H7 (cell line): ENCODE measurements around the gene RAD51B. TPM values are rescaled to one million over a fixed set of nuclear protein-coding genes. Genes with fewer than 3 reads are reported as not detected.
"Not testable (repeated sequence)": the region's sequence is repeated elsewhere in the genome, so short reads cannot be mapped to it uniquely, and the experiment has no call there.

Source experiments
- DNase-seq: peaks from one replicate; pipeline ENCODE4 v3.0.0; 2012
- H3K27me3 ChIP-seq: 2 replicates; pipeline ENCODE4 v1.6.0; 2011; ENCODE audit warnings: mild to moderate bottlenecking, low read length; ENCODE audit not compliant: control insufficient read depth, insufficient read depth
- H3K36me3 ChIP-seq: replicated peaks from 2 replicates; pipeline ENCODE4 v1.5.1; 2011; ENCODE audit warnings: low read length; ENCODE audit not compliant: control insufficient read depth, insufficient read depth
- H3K4me3 ChIP-seq: 2 replicates; pipeline ENCODE4 v1.5.1; 2011; ENCODE audit warnings: low read depth, mild to moderate bottlenecking, control low read depth, low read length, moderate library complexity; ENCODE audit not compliant: insufficient read depth
- total RNA-seq: library from RNA; depleted of rRNA; stranded (reverse); fragments of >200 nt; shearing (Covaris generic); gene quantifications from 2 replicates; pipeline ENCODE4 v1.2.3, GENCODE V29; 2014

The RAD51B gene
- total RNA-seq, 1 experiment from 2014 or later = 9.6 TPM

DNA sequence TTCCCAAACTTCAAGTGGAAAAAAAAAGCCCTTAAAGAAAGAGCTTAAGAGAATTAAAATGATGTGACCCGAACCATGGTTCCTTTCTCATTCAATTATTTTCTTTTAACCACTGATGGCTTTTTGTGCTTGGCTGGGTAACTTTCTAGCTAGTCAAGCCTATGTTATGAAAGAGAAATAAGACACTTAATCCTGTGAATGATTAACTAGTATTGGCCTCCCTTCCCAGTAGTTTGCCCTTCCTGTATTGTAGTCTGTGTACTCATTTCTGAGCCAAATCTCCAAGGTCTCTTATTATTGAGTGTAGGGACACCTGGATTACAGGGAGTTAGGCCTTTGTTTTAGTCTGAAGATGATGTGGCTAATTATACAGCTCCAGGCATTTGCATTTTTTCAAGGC lies 353.0 kb downstream of the RAD51B start:
- Histone ChIP-seq H3K36me3 (no peaks in the 10 kb centered on the region), H3K27me3 (no peaks in the 10 kb centered on the region), H3K4me3 (no peak overlapping the region)
- no peak for DNase-seq

DNA sequence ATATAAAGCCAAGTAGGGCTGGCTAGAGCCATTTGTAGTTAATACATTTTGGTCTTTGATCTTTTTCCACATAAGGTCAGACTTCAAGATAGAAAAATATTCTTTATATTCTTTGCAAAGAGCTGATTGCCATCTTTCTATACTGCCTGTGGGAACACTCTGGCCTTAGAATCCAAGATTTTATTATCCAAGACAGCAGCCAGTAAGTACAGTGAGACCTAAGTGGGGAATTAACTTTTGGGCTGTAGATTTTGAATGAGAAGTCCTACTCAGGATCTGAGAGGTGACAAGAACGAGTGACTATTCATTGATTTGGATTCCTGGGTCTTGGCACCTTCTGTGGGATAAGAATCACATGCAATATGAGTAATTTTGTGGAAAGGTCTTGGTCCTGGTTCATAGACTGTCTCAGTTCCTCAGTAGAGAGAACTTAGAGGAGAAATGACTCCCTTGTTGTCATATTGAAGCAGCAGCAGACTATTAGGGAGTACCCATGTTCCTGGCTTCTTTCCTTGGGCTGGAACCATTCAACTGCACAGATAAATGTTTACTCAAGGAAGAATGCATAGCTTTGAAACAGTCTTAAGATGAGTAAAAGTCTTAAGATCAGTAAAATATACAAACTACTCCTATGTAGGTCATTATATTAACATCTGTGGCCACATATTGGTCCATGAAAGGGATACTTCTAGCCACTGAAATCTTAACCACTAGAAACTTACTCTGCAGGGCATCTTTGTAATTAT lies 353.8 kb downstream of the RAD51B start:
- no peak for DNase-seq
- no peak overlapping the region for H3K4me3 ChIP-seq
- H3K36me3 ChIP-seq = no peaks in the 10 kb centered on the region
- H3K27me3 ChIP-seq = no peaks in the 10 kb centered on the region

DNA sequence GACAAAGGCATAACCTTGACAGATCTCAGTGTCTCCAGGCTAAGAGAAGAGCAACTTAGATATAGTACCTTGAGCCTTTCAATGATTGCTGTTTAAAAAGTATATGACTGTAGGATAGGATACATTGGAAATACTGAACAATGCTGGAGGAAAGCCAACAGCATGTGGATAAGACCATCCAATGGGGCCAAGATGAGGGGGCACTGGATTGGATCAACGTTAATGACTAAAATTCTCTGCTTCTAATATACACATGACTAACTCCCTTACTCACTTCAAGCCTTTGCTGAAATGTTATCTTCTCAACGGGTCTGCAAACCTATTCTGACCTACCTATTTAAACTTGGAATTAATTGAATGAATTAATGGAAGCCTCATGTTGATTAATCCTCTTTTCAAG lies 354.9 kb downstream of the RAD51B start:
- Histone ChIP-seq H3K4me3 (no peak overlapping the region), H3K27me3 (no peaks in the 10 kb centered on the region), H3K36me3 (no peaks in the 10 kb centered on the region)
- no peak for DNase-seq

DNA sequence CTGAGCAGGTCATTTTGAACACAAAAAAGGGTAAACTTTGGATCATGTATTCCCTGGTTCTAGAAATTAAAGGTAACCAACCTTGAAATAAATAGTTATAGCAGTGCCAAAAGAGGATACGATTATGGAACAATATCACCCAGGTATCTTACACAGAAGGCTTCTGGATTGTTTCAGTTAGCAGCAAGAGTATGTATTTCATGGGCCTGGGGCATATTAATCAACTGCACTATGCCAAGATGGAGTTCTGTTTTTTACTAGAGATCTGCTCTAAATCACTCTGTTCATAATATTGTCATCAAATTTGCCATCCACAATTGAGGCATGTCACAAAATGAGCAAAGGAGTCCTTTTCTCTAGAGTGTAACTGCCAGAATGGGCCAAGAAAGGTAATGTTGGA lies 357.1 kb downstream of the RAD51B start:
- H3K4me3 ChIP-seq = no peak overlapping the region
- no peaks in the 10 kb centered on the region for H3K36me3 ChIP-seq
- no peaks in the 10 kb centered on the region for H3K27me3 ChIP-seq
- DNase-seq = no peak

DNA sequence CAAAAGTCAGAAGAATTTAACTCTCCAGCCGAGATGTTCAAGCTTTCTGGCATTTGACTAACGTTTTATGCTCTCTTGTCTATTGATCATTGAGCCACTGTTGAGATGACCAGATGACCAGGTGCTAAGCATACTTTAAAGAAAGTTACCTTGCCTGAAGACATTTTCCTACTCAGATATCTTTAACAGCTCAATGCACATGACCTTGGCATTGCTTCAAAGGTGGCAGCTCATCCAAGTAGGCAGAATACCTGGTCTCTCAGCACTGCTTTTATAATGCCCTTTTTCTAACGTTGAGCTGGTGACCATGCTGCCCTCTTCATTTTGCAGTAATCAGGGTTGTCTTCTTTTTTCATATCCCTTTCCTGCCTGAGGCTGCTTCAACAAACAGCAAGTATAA lies 358.1 kb downstream of the RAD51B start:
- H3K27me3 ChIP-seq = no peaks in the 10 kb centered on the region
- no peak for DNase-seq
- H3K4me3 ChIP-seq = no peak overlapping the region

DNA sequence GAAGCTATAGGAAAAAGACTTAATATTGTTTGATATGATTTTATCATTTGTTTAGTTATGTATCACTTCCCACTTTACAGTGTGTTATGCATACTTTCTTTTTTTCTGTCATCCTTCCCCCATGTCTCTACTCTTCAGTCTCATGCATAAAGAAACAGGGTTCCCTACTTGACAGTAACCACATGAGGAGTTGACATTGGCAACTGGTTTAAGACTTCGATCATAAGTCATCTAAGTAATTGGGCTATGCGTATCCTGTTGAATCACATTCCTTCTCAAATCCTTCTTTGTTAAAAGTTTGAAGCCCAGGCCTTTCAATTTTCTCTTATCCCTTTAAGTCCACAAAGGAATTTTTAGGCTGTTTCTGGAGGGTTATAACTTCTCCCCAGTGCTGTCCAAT lies 358.7 kb downstream of the RAD51B start:
- no peaks in the 10 kb centered on the region for H3K36me3 ChIP-seq
- no peak overlapping the region for H3K4me3 ChIP-seq
- no peak for DNase-seq
- no peaks in the 10 kb centered on the region for H3K27me3 ChIP-seq

More for the DNA sequence above, 358.1 kb downstream of the RAD51B start:
- no peaks in the 10 kb centered on the region for H3K36me3 ChIP-seq

DNA sequence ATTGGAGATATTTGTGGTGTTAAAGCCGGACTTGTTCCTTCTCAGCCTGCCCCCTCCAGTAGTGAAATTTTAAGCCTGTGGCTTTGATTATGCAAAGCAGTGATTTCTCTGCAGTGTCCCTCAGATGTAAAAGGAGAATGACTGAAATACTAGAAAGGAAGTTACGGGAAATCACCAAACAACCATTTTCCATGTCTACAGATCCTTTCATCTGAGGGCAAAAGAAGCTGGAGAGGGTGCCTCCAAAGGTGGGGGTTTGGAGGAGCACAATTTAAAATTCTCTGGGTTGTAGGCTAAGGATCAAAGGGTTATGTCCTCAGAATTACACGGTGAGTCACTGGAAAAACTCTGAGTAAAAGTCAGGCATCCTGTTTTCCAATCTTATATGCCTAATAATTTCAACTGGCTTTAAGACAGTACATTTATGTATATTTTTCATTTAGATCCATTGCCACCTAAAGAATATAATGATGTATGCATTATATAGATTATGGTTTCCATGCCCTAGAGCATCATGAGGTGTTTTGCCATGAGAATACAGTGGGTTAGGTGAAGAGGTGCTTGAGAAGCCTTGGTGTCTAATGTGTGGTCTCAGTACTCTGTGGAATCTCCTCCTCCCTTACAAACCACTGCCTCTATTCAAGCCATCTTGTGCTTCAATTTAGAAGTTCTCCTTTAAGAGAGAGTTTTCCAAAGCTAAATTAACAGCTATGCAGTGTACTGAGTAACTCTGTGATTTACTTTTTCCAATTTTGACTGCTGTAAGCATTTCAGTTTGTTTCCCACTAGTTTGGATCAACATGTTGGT lies 362.1 kb downstream of the RAD51B start:
- H3K4me3 ChIP-seq = no peak overlapping the region
- DNase-seq = no peak
- no peaks in the 10 kb centered on the region for H3K36me3 ChIP-seq
- no peaks in the 10 kb centered on the region for H3K27me3 ChIP-seq

DNA sequence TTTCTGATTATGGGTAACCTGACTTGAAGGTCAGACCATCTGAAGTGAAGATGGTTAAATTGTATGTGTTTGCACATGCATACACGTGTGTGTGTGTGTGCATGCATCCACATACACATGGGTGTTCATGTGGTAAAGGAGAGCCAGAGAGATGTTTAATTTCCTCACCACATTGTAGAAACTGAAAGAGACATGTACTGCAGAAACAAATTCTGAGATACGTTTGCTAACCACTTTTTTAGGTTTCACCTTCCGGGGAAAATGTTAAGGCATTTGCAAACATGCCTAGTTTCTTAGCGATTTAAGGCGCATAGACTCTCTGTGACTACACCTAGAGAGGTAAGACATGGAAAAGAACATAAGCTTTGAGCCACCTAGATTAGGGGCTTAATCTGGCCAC lies 362.9 kb downstream of the RAD51B start:
- no peak overlapping the region for H3K4me3 ChIP-seq
- no peak for DNase-seq
- H3K27me3 ChIP-seq = no peaks in the 10 kb centered on the region
- no peaks in the 10 kb centered on the region for H3K36me3 ChIP-seq

DNA sequence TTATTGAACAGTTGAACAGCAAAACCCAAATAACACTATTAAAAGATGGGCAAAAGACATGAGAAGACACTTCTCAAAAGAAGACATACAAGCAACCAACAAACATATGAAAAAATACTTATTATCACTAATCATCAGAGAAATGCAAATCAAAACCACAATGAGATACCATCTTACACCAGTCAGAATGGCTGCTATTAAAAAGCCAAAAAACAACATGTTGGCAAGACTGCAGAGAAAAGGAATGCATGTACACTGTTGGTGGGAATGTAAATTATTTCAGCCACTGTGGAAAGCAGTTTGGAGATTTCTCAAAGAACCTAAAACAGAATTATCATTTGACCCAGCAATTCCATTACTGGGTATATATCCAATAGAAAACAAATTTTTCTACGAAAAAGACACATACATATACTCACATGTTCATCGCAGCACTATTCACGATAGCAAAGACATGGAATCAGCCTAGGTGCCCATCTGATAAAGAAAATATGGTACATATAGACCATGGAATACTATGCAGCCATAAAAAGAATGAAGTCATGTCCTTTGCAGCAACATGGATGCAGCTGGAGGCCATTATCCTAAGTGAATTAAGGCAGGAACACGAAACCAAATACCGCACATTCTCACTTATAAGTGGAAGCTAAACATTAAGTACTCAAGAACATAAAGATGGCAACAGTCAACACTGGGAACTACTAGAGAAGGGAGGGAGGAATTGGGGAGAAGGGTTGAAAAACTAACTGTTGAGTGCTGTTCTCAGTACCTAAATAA lies 367.1 kb downstream of the RAD51B start:
- not testable (repeated sequence) for H3K4me3 ChIP-seq, DNase-seq, H3K27me3 ChIP-seq, H3K36me3 ChIP-seq

DNA sequence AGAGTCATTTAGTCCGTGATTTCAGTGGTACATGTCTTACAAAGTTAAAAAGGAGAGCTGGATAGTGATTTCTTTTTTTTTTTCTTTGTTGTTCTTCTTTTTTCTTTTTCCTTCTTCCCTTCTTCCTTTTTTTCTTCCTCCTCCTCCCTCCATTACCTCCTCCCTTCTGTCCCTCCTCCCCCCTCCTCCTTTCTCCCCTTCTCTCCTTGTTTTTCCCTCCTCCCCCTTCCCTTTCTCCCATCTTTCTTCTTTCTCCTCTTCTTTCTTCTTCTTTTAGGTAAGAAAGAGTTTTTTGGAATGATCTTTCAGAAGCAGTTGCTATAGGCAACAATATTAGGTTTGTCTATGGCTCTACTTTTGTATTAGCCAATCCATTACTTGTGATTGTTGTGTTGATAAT lies 368.6 kb downstream of the RAD51B start:
- Histone ChIP-seq H3K4me3 (no peak overlapping the region), H3K36me3 (no peaks in the 10 kb centered on the region), H3K27me3 (no peaks in the 10 kb centered on the region)
- DNase-seq = no peak

DNA sequence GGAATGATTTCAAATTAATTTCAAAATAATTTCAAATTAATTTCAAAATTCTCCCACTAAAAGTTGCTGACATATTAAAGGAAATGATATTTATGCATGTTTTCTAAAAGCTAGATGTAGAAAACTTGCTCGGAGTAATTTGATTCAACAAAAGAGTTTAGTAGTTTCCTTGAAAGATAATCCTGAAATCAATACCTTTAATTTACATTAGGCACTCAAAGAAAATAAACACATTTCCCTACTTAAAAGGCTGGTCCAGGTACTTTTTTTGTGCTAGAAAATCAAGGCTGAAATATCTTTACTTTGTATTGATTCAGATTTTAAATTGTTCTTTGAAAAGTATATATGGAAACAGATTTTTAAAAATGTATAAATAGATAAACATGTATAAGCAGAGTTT lies 370.5 kb downstream of the RAD51B start:
- DNase-seq = no peak
- H3K36me3 ChIP-seq = no peaks in the 10 kb centered on the region
- no peak overlapping the region for H3K4me3 ChIP-seq
- no peaks in the 10 kb centered on the region for H3K27me3 ChIP-seq

DNA sequence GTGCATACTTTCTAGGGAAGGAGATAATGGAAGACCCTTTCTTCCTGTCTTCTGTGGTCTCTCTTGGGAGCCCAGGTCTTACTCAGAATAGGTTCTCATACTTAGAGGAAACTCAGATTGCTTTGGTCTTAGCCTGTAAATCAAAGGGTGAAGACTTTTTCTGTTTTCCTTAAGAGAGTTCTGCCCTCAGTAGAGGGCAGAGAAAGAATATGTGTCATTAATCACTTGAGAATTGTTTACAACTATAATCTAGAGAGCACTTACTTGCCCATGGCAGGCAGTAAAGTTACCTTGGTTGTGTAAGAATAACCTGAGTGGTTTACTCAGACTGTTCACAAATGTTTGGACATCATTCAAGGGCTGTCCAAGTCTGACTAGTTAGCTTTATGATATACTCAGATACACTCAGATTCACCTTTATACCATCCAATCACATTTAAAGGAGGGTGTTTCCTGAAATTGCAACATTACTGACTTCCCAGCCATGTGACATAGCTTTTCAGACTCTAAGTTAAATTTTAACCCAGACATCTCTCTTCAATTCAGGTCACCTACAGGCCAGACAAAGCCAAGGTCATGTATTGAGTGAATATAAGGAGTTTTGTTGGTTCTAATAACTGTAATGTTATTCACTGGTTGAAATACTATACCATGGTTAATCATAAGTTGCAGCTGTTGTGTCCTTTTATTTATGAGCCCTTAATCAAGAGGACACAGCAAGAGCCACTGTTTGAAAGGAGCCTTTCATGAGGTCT lies 372.2 kb downstream of the RAD51B start:
- DNase-seq = no peak
- H3K27me3 ChIP-seq = no peaks in the 10 kb centered on the region
- no peaks in the 10 kb centered on the region for H3K36me3 ChIP-seq
- H3K4me3 ChIP-seq = no peak overlapping the region

DNA sequence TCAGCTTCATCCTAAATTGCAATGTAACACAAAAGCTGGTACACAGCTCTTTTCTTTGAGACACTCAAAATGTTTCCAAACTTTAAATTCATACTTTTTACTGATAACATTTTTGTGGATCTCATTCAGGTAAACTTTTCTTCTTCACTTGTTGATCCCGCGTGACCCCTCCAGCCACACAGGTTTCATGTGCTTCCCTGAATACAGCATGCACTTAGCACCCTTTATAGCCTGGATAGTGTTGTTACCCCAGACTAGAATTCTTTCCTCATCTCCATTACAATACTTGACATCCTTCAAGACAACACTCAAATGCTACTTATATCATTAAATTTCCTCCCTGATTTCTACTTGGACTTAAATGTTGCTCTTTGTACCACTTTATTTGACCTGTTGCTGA lies 373.4 kb downstream of the RAD51B start:
- no peak for DNase-seq

DNA sequence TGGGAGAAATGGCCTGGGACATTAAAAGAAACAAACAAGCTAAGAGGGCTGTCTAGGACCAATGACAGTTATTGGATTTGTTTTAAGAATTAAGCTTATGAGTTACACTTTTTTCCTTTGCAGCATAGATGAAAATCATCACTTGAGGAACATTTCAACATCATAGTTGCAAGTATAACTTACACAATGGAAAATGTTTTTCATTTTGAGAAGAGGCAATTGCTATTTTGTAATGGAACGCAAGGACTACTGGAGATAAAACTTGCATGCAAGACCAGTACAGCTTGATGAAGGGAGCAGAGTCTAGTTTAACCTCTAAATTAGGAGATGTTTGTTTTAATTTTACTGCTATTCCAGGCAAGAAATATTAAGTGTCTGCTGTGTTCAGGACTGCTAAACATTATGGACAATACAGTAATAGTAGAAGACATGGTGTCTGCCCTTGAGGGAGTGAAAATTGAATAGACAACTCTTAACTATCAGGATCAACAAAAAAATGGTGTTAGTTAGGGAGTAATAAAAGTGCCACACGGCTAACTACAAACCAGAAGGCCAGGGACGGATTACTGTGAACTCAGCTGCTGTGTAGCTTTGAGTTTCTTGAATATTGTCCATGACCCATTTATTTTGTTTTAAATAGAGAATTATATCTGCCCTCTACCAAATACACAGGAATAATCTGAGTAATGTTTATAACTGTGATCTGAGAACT lies 374.5 kb downstream of the RAD51B start:
- H3K36me3 ChIP-seq = no peaks in the 10 kb centered on the region
- no peak for DNase-seq
- H3K27me3 ChIP-seq = no peaks in the 10 kb centered on the region

More for the DNA sequence above, 373.4 kb downstream of the RAD51B start:
- no peak overlapping the region for H3K4me3 ChIP-seq
- no peaks in the 10 kb centered on the region for H3K27me3 ChIP-seq
- no peaks in the 10 kb centered on the region for H3K36me3 ChIP-seq

More for the DNA sequence above, 374.5 kb downstream of the RAD51B start:
- H3K4me3 ChIP-seq = no peak overlapping the region
